PFSK-1 (cell line): ENCODE results near the gene RASGRF2.

Experiments used
- POLR2AphosphoS5 ChIP-seq: IDR thresholded peaks from 2 replicates; pipeline ENCODE4 v1.6.1; 2012; ENCODE audit warnings: low read depth, mild to moderate bottlenecking, control low read depth, low read length, moderate library complexity
- TAF1 ChIP-seq: IDR thresholded peaks from 2 replicates; pipeline ENCODE4 v1.6.1; 2012; ENCODE audit warnings: low read length, control low read depth, borderline replicate concordance; ENCODE audit not compliant: insufficient read depth
- TF ChIP-seq, protein P1 (sequence below), 2 experiments: IDR thresholded peaks; 2 replicates each; pipeline versions ENCODE4 v1.6.1 to v1.8.0; 2011 to 2012; ENCODE audit warnings: low read depth in 2 of 2, low read length in 2 of 2, control low read depth in 1 of 2, inconsistent platforms in 1 of 2, mild to moderate bottlenecking in 1 of 2, moderate library complexity in 1 of 2; ENCODE audit not compliant: insufficient read depth in 1 of 2

DNA sequence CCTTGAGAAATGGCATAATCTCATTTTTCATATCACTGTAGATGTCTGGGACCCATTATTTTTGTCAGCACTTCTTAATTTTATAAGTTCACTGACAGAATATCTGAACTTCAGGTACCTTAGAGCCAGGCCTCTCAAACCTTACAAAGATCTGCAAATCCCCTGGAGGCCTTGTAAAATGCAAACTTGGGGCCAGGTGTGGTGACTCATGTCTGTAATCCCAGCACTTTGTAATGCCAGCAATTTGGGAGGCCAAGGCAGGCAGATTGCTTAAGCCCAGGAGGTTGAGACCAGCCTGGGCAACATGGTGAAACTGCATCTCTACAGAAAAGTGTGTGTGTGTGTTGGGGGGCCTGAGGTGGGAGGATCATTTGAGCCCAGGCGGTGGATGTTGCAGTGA is 30.8 kb downstream of the RASGRF2 start:
- TF ChIP-seq POLR2AphosphoS5 = no peak
- TF ChIP-seq, protein P1, sequence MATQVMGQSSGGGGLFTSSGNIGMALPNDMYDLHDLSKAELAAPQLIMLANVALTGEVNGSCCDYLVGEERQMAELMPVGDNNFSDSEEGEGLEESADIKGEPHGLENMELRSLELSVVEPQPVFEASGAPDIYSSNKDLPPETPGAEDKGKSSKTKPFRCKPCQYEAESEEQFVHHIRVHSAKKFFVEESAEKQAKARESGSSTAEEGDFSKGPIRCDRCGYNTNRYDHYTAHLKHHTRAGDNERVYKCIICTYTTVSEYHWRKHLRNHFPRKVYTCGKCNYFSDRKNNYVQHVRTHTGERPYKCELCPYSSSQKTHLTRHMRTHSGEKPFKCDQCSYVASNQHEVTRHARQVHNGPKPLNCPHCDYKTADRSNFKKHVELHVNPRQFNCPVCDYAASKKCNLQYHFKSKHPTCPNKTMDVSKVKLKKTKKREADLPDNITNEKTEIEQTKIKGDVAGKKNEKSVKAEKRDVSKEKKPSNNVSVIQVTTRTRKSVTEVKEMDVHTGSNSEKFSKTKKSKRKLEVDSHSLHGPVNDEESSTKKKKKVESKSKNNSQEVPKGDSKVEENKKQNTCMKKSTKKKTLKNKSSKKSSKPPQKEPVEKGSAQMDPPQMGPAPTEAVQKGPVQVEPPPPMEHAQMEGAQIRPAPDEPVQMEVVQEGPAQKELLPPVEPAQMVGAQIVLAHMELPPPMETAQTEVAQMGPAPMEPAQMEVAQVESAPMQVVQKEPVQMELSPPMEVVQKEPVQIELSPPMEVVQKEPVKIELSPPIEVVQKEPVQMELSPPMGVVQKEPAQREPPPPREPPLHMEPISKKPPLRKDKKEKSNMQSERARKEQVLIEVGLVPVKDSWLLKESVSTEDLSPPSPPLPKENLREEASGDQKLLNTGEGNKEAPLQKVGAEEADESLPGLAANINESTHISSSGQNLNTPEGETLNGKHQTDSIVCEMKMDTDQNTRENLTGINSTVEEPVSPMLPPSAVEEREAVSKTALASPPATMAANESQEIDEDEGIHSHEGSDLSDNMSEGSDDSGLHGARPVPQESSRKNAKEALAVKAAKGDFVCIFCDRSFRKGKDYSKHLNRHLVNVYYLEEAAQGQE (IDR thresholded peaks at IDR 0.05; ENCODE audit: insufficient read depth in 1 of 2, low read depth in 2 of 2, low read length in 2 of 2) = no peak
- no peak for TF ChIP-seq TAF1
